NCI-H1694 treated with DMSO at 0.1 percent for 48 hours (cell line): ENCODE measurements around the gene NOP53.

Source experiments
- DNase-seq: peaks from one replicate; lab custom pipeline; 2025; lab: John Stamatoyannopoulos, UW

Gene NOP53

DNA sequence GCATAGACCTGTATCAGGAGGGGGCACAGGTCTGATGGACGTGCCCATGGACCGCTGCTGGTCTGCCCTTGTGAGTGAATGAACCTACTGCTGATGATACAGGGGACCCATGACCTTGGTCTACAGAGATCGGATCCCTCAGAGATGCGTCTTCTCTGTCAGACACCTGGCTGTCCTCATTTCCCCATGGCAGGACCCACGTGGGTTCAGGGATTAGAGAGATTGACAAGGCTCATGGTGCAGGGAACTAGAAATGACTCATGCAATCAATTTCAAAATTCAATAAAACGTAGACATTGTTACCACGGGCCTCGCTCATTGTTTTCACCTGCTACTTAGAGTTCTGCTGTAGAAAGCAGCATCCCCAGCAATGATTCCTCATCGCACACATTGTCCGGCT, 60.0 kb downstream of the NOP53 start:
- DNase-seq = no peak

GRCh38 chr19:47806435-47806834, 61.1 kb downstream of the NOP53 start:
- DNase-seq = no peak
